ENCODE data around the gene METRN.

Gene METRN

GRCh38 chr16:683396-684070 is 31.4 kb upstream of the METRN start:
- peaks cover 15% of the 10 kb centered on the region for H3K4me1 ChIP-seq (ENCODE audit: insufficient read depth, poor library complexity, severe bottlenecking)
- H3K36me3 ChIP-seq (ENCODE audit: low read depth): peaks cover 44% of the 10 kb centered on the region
- no peaks in the 10 kb centered on the region for H3K27me3 ChIP-seq (ENCODE audit: insufficient read depth, poor library complexity, severe bottlenecking)
- H3K27ac ChIP-seq (ENCODE audit: poor library complexity, severe bottlenecking): peak overlapping the region; percentile 77
- H3K4me3 ChIP-seq (ENCODE audit: severe bottlenecking): peak overlapping the region; percentile 72
- DNase-seq (ENCODE audit: low spot score) (no peak), ATAC-seq (ENCODE audit: low read depth) (peak; percentile 3; the same call in 2 of the 3 replicates)
- TF ChIP-seq CTCF (IDR thresholded peaks at IDR 0.05; ENCODE audit: poor library complexity, severe bottlenecking): no peak
- H3K9me3 ChIP-seq (ENCODE audit: severe bottlenecking): no peaks in the 10 kb centered on the region

DNA sequence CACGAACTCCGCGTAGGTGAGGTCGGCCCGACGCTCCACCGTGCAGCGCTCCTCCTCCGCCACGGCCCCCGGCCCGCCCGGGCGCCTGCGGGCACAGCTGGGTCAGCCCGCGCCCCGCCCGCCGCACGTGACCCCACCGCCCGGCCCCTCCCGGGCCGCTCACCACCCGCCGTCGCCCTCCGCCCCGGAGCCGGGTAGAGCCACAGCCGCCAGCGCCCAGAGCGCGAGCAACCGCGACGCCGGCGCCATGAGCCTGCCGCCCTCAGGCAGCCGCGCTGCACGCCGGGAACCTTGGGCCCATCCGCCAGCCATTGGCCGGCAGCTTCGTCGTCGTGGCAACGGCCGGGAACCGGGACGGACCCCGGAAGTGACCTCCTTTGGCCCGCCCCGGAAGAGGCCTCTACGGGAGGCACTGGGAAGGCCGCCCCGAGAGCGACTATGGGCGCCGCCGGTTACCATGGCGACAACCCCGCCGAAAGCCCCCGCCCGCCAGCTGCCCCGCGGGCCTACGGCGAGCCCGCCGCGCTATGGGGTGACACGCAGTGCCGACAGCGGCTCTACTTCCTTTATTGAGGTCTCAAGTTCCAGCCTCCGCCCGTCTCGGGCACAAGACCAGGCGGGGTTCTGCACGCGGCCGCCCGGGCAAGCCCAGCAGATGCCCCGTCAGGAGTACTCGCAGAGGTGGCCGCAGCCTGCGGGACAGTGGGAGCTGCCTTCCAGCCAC is 30.7 kb upstream of the METRN start, which contains the start of gene JMJD8:
TSS of gene JMJD8 (minus strand) at position 264 of the 724 bp plus-strand sequence. CDS start at position 249, 15 bp downstream.
- no peaks in the 10 kb centered on the region for H3K9me3 ChIP-seq (ENCODE audit: severe bottlenecking)
- peak within 1 kb of the TSS; percentile 77 for H3K27ac ChIP-seq (ENCODE audit: poor library complexity, severe bottlenecking)
- H3K4me3 ChIP-seq (ENCODE audit: severe bottlenecking): peak within 1 kb of the TSS; percentile 72
- DNase-seq (ENCODE audit: low spot score): peak; percentile 99
- peaks cover 44% of the 10 kb centered on the region for H3K36me3 ChIP-seq (ENCODE audit: low read depth)
- no peaks in the 10 kb centered on the region for H3K27me3 ChIP-seq (ENCODE audit: insufficient read depth, poor library complexity, severe bottlenecking)
- peaks cover 12% of the 10 kb centered on the region for H3K4me1 ChIP-seq (ENCODE audit: insufficient read depth, poor library complexity, severe bottlenecking)
- no peak for TF ChIP-seq CTCF (IDR thresholded peaks at IDR 0.05; ENCODE audit: poor library complexity, severe bottlenecking)
- peak; percentile 67 for ATAC-seq (ENCODE audit: low read depth)

DNA sequence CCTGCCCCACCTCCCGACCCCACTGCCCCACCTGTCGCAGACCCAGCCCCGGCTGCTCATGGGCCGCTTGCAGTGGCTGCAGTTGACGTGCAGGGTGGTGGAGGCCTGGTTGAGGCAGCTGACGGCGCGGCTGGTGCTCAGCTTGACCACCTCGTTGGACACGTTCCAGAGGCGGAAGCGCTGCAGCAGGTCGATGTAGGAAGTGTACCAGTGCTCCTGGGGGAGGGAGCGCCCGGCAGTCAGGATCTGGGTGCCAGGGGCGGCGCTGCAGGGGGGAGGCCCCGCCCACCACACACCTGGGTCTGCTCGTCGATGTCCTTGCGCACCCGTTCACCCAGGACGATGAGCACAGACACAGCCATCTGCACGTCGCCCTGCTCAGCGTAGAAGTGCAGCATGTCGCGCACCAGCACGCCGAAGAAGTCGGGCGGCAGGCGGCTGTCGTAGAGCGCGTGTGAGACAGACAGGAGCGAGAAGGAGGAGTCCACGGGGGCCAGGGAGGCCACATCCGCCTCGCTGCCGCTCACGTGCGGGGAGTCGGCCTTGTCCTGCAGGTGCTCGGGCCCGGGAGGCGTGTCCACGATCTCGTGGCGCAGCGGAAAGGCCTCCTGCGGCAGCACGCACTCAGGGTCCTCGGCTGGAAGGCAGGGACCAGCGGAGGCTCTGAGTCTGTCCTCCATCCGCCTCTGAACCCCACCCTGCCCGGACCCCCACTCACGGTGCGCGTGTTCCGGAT is 29.8 kb upstream of the METRN start:
- Histone ChIP-seq H3K4me1 (ENCODE audit: insufficient read depth, poor library complexity, severe bottlenecking) (peaks cover 13% of the 10 kb centered on the region), H3K36me3 (ENCODE audit: low read depth) (peaks cover 44% of the 10 kb centered on the region)
- no peak for ATAC-seq (ENCODE audit: low read depth)

GRCh38 chr16:685967-686366 is 29.0 kb upstream of the METRN start:
- H3K27ac ChIP-seq (ENCODE audit: poor library complexity, severe bottlenecking): no peak overlapping the region
- no peak overlapping the region for H3K4me3 ChIP-seq (ENCODE audit: severe bottlenecking)
- ATAC-seq (ENCODE audit: low read depth) (no peak), DNase-seq (ENCODE audit: low spot score) (no peak)
- peaks cover 44% of the 10 kb centered on the region for H3K36me3 ChIP-seq (ENCODE audit: low read depth)
- peaks cover 13% of the 10 kb centered on the region for H3K4me1 ChIP-seq (ENCODE audit: insufficient read depth, poor library complexity, severe bottlenecking)
- TF ChIP-seq CTCF (IDR thresholded peaks at IDR 0.05; ENCODE audit: poor library complexity, severe bottlenecking): peak; percentile 56
- H3K9me3 ChIP-seq (ENCODE audit: severe bottlenecking): no peaks in the 10 kb centered on the region
- H3K27me3 ChIP-seq (ENCODE audit: insufficient read depth, poor library complexity, severe bottlenecking): no peaks in the 10 kb centered on the region

More for the DNA sequence above, 29.8 kb upstream of the METRN start:
- Histone ChIP-seq H3K27me3 (ENCODE audit: insufficient read depth, poor library complexity, severe bottlenecking) (no peaks in the 10 kb centered on the region), H3K4me3 (ENCODE audit: severe bottlenecking) (no peak overlapping the region), H3K27ac (ENCODE audit: poor library complexity, severe bottlenecking) (peak overlapping the region; percentile 77), H3K9me3 (ENCODE audit: severe bottlenecking) (no peaks in the 10 kb centered on the region)
- no peak for TF ChIP-seq CTCF (IDR thresholded peaks at IDR 0.05; ENCODE audit: poor library complexity, severe bottlenecking)
- no peak for DNase-seq (ENCODE audit: low spot score)
